ENCODE measurements around the gene DDX24.

DDX24 gene

GRCh38 chr14:94080621-94081385 lies at the start of gene DDX24, which contains the start of gene IFI27L1:
Gene DDX24, minus strand, starts transcription at chr14:94081202. Its CDS starts 1,460 bp downstream, at chr14:94079742.
Gene IFI27L1, plus strand, starts transcription at chr14:94081310. Its CDS starts 15,628 bp downstream, at chr14:94096938.
- peak; percentile 96 for DNase-seq

- DNase-seq, result no peak
These were observed 48.9 kb upstream of the DDX24 start for GRCh38 chr14:94129758-94130414.

GRCh38 chr14:94129111-94129757 lies 48.2 kb upstream of the DDX24 start, which contains the start of gene IFI27L2:
Gene IFI27L2, minus strand, starts transcription at chr14:94129604. Its CDS starts 40 bp downstream, at chr14:94129564.
- peak; percentile 84 for DNase-seq

- no peak for DNase-seq
These were observed 47.3 kb upstream of the DDX24 start for GRCh38 chr14:94128216-94128839.

- no peak for DNase-seq
These were observed 46.3 kb upstream of the DDX24 start for GRCh38 chr14:94127330-94127729.

- no peak for DNase-seq
These were observed 45.8 kb upstream of the DDX24 start for GRCh38 chr14:94126800-94127199.

GRCh38 chr14:94126419-94126677 lies 45.3 kb upstream of the DDX24 start:
- no peak for DNase-seq

- no peak for DNase-seq
These were observed 44.8 kb upstream of the DDX24 start for GRCh38 chr14:94125659-94126418.

GRCh38 chr14:94124582-94125377 lies 43.8 kb upstream of the DDX24 start:
- no peak for DNase-seq

GRCh38 chr14:94123868-94124267 lies 42.9 kb upstream of the DDX24 start:
- no peak for DNase-seq

- DNase-seq, result no peak
These were observed 42.3 kb upstream of the DDX24 start for GRCh38 chr14:94123296-94123695.

GRCh38 chr14:94122438-94122837 lies 41.4 kb upstream of the DDX24 start:
- no peak for DNase-seq

GRCh38 chr14:94121485-94121884 lies 40.5 kb upstream of the DDX24 start:
- DNase-seq, result no peak

GRCh38 chr14:94120667-94121340 lies 39.8 kb upstream of the DDX24 start:
- no peak for DNase-seq

- DNase-seq, result no peak
These were observed 38.1 kb upstream of the DDX24 start for GRCh38 chr14:94119071-94119470.

- DNase-seq, result no peak
These were observed 36.9 kb upstream of the DDX24 start for GRCh38 chr14:94117856-94118255.

GRCh38 chr14:94116701-94117100 lies 35.7 kb upstream of the DDX24 start:
- no peak for DNase-seq

- DNase-seq, result no peak
These were observed 34.6 kb upstream of the DDX24 start for GRCh38 chr14:94115631-94116030.

GRCh38 chr14:94115058-94115591 lies 34.1 kb upstream of the DDX24 start:
- no peak for DNase-seq

GRCh38 chr14:94114589-94115057 lies 33.6 kb upstream of the DDX24 start:
- DNase-seq, result no peak

Data from right forelimb (tissue), 1 donor.